ENCODE measurements around the gene KLF4.

DNA sequence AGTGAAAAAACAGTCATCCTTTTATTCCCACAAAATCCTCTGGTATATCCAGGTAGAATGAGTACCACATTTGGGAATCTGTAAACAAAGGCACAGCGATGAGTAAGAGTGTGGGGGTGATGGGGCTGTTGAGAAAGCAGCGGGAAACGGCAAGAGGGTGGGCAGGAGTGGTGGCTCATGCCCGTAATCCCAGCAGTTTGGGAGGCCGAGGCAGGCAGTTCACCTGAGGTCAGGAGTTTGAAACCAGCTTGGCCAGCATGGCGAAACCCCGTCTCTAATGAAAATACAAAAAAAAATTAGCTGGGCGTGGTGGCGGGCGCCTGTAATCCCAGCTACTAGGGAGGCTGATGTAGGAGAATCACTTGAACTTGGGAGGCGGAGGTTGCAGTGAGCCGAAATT, 43.1 kb downstream of the KLF4 start:
- TF ChIP-seq CTCF (IDR thresholded peaks at IDR 0.05; ENCODE audit: poor library complexity), result no peak
- no peak for TF ChIP-seq EZH2phosphoT487 (IDR thresholded peaks at IDR 0.05; ENCODE audit: low read depth, severe bottlenecking, unreplicated experiment)

Data from hepatocyte (in vitro differentiated cells).